SK-N-SH (cell line): Measurements from ENCODE around the gene DIAPH1.
A peak's percentile ranks its signal among the peaks of the same experiment; 100 is the strongest.

Experiments used
- CTCF ChIP-seq: fragments of 200-600 bp; sonication (generic); IDR thresholded peaks from 2 replicates; pipeline ENCODE4 v1.6.1; 2017; ENCODE audit warnings: antibody characterized with exemption, mild to moderate bottlenecking, moderate library complexity
- EP300 ChIP-seq, 2 experiments: IDR thresholded peaks; 2 replicates each; pipeline versions ENCODE4 v1.4.0 to v1.6.1; 2012; ENCODE audit warnings: borderline replicate concordance in 1 of 2, low read depth in 1 of 2, low read length in 1 of 2
- EZH2phosphoT487 ChIP-seq: fragments of 200-600 bp; sonication (generic); IDR thresholded peaks from 2 replicates; pipeline ENCODE4 v1.6.1; 2017; ENCODE audit warnings: low read depth, mixed run types, mild to moderate bottlenecking, antibody characterized with exemption, moderate library complexity, borderline replicate concordance
- FOXM1 ChIP-seq: IDR thresholded peaks from 2 replicates; pipeline ENCODE4 v1.4.0; 2012; ENCODE audit warnings: low read depth, mild to moderate bottlenecking
- IRF3 ChIP-seq: fragments of 150-350 bp; IDR thresholded peaks from 2 replicates; pipeline ENCODE4 v1.6.1; 2016; ENCODE audit warnings: mild to moderate bottlenecking, low read depth, low read length
- JUND ChIP-seq: IDR thresholded peaks from 2 replicates; pipeline ENCODE4 v1.4.0; 2012
- MXI1 ChIP-seq: IDR thresholded peaks from 2 replicates; pipeline ENCODE4 v1.6.1; 2012; ENCODE audit warnings: mild to moderate bottlenecking, low read depth, low read length, improper control_type of control experiment
- POLR2AphosphoS5 ChIP-seq: IDR thresholded peaks from 2 replicates; pipeline ENCODE4 v1.6.1; 2012; ENCODE audit warnings: low read depth, low read length
- RAD21 ChIP-seq: IDR thresholded peaks from 2 replicates; pipeline ENCODE4 v1.6.1; 2012; ENCODE audit warnings: mild to moderate bottlenecking, low read length
- RCOR1 ChIP-seq: fragments of 150-350 bp; IDR thresholded peaks from 2 replicates; pipeline ENCODE4 v1.6.1; 2017; ENCODE audit warnings: antibody characterized with exemption, low read length
- RFX5 ChIP-seq: IDR thresholded peaks from 2 replicates; pipeline ENCODE4 v1.6.1; 2012; ENCODE audit warnings: mild to moderate bottlenecking, improper control_type of control experiment, low read length
- SIN3A ChIP-seq: IDR thresholded peaks from 2 replicates; pipeline ENCODE4 v1.6.1; 2012; ENCODE audit warnings: low read depth, mild to moderate bottlenecking, low read length, moderate library complexity, borderline replicate concordance
- SMC3 ChIP-seq: IDR thresholded peaks from 2 replicates; pipeline ENCODE4 v1.6.1; 2012; ENCODE audit warnings: low read depth, low read length, improper control_type of control experiment
- TAF1 ChIP-seq: IDR thresholded peaks from 2 replicates; pipeline ENCODE4 v1.6.1; 2012; ENCODE audit warnings: low read depth, mild to moderate bottlenecking, low read length, moderate library complexity, borderline replicate concordance

- TF ChIP-seq CTCF = no peak
- TF ChIP-seq SIN3A = peak; percentile 86
- no peak for TF ChIP-seq SMC3
- TF ChIP-seq POLR2AphosphoS5 = peak; percentile 94
- TF ChIP-seq RAD21 = no peak
- peak; percentile 39; the same call in 1 of the 2 replicates for TF ChIP-seq TAF1
- 0 out of 2 replicates have a peak, but pooled peaks have one; percentile 68 for TF ChIP-seq FOXM1
- TF ChIP-seq EZH2phosphoT487 = no peak
- no peak for TF ChIP-seq MXI1
- TF ChIP-seq IRF3 = no peak
- peak; percentile 99 for TF ChIP-seq JUND
- no peak for TF ChIP-seq RFX5
- TF ChIP-seq RCOR1 = no peak
- TF ChIP-seq EP300 (IDR thresholded peaks at IDR 0.05; ENCODE audit: borderline replicate concordance in 1 of 2, low read depth in 1 of 2, low read length in 1 of 2) = peak in 1 of 2 experiments; percentile 94; a peak in 2 of 4 replicates
Observed at GRCh38 chr5:141521244-141521781, 97.5 kb downstream of the DIAPH1 start.
